Epidermal melanocyte (primary cell): ENCODE results near the gene P2RX7.

ENCODE experiments used
- DNase-seq: peaks from one replicate; pipeline ENCODE4 v3.0.0; 2011; ENCODE audit warnings: low spot score; ENCODE audit not compliant: insufficient read length

The P2RX7 gene

DNA sequence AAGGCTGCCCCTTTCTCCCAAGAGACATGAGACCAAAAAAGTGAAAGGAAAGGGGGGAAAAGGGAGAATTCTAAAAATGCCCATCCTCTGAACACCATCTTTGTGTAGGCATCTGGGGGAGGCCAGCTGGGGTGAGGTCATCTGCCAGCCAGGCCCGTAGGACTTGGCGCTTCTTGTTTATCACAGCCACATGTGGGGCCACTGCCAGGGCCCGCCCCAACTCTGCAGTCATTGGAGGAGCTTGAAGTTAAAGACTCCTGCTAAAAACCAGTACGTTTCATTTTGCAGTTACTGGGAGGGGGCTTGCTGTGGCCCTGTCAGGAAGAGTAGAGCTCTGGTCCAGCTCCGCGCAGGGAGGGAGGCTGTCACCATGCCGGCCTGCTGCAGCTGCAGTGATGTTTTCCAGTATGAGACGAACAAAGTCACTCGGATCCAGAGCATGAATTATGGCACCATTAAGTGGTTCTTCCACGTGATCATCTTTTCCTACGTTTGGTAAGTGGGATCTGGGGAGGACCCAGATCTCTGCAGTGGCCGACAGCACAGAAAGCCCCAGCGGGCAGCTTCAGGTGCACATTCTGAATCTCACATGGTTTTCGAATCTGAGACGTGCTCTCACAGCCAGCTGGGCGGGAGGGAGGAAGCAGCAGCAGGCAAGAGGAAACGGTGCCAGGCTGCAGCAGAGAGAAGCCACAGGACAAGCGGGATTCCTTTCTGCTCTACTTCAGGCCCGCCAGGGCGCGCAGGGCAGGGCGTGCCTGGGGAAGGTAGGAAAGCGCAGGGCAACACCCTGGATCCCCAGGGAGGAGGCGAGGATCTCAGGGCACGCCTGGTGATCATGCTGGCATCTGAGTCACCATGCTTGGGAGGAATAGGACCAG is at the start of gene P2RX7:
Gene P2RX7 (plus strand): TSS at position 276 of the 881 bp plus-strand sequence. CDS start 95 bp downstream, at position 371.
- DNase-seq = peak; percentile 72

DNA sequence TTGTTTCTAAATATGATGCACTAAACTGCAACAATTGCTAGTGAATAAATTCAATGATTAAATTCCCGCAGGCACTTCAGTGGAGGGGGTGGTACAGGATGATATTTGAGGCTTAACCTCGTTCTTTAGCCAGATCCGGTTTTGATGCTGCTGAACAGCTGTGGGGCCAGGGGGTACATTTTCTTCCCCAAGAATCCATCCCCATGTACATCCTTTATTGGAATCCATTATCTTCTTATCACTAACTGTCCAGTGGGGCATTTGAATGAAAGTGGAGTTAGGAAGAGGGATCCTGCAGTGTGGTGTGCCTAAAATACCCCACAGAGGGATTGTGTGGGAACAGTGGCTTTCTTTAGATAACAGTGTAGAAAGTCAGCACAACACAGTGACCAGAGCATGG is 48.4 kb upstream of the P2RX7 start:
- DNase-seq = no peak

DNA sequence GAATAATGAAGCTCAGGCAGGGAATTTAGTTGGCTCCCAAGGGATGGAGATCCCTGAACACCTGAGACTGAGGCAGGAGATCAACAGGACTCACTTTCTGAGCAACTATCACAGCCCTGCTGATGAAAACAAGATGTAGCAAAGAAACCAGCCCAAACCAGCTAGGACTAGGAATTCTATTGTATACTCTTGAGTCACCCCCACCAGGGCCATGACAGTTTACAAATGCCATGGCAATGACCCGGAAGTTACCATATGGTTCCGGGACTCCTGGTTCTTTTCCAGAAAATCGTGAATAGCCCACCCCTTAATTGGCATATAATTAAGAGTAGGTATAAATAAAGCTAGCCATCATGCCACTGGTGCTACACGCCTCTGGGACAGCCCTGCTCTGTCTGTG is 47.6 kb upstream of the P2RX7 start:
- no peak for DNase-seq

- DNase-seq = no peak
These were observed 46.9 kb upstream of the P2RX7 start for GRCh38 chr12:121085506-121086353.

GRCh38 chr12:121086781-121087295 is 45.8 kb upstream of the P2RX7 start:
- DNase-seq = no peak

DNA sequence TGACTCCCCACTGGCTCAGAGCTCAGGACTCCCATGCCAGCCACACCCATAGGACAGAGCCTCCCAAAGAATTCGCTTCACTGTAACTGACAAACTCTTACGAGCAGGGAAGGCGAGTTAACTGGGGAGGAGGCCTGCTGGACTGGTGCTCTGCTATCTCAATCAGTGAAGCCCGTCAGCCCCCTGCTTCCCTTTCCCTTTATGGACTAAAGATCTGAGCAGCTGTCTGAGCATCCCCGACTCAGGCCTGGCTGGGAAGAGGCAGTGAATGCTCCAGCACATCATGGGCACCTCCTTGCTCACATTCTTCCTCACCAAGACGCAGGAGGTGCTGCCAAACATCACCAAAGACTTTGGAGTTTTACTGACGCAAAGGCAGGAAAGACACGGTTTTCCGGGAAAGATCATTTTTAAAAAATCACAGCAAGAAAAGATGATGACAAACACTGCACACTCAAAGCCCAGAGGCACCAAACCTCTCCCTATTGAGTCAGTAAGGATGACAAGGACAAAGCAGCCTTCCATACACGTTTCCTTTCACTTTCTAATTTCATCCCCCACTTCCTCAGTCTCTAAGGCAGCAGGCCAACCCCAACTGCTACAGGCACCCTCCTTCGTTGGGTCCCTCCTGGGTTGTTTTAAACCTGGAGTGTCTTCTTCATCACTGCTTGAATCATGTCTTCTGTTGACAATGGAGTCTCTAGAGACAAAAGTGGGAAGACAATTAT is 45.0 kb upstream of the P2RX7 start:
- DNase-seq = no peak

- DNase-seq = no peak
These were observed 44.5 kb upstream of the P2RX7 start for GRCh38 chr12:121088195-121088585.

DNA sequence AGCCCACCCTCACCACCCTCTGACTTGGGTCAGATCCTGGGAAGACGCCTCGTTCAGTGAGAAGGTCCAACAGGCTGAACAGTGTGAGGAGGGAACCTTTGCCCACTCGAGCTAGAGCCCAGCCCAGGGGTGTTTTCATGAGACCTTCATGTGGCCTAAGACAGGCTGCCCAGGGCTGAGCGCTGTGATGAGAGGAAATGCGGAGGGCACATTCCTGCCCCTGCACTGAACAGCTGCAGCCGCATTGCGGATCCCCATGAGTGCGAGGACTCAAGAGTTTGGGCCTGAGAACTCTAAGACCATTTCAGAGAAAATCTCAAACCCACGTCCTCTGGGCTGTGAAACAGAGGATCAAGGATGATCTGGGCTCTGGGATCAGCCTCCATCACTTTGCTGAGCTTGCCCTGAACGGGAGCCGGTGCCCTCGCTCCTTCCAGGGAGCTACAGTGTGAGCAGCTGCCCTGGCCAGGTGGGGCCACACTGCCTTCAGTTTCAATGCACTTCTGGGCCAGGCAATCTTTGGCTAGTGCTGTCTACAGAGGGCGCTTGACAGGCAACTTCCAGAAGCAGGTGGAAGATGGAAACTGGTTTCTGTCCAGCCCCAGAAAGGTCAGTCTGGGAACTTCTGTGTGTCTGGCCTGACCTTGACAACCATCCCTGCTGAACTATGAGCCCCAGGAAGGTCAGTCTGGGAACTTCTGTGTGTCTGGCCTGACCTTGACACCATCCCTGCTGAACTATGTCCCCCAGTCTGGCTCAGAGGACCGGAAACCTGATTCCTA is 43.5 kb upstream of the P2RX7 start:
- DNase-seq = no peak

DNA sequence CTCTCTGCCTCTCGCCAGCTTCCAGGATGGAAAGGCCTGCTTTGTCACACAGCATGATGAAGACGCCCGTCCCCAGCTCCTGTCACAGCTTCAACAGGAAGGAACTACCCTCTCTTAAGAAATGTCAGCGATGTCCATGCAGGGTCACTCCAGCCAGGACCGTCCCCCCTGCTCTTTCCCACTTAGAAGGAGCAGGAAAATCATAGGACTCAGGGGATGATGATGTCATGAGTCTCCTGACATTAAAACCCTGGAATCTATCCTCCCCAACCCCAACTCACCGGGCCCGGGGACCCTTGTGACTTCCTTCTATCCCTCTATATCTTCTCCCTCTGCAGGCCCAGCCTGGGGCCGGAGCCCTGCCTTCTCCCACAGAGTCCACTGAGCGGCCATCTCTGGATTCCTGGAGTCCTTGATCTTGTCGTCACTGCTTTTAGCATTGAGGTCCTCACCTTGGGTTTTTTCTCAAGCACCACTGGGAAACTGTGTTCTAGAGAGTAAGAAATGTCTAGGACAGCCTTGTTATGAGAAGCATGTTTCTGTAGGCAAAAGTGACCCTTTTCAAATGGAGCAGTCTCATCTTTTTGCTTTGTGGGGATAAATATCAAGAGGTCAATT is 42.8 kb upstream of the P2RX7 start:
- no peak for DNase-seq

GRCh38 chr12:121090586-121091514 is 41.8 kb upstream of the P2RX7 start:
- no peak for DNase-seq

DNA sequence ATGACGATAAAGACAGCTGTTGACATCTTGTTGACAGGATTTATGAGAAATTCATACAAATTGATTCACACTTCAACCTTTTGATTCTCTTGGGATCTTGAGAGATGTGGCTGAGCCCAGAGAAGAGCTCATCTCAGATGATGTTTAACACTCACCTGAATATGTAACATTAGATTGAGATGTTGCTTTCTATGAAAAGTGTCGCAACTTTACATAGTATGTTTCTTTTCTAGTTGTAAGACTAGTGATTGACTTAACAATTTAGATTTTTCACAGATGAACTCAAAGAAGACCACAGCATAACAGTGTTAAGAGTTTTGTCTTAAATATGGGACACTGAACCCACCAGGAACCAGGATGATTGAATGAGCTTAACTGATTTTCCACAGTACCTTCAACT is 40.6 kb upstream of the P2RX7 start:
- DNase-seq = no peak

GRCh38 chr12:121093487-121093891 is 39.2 kb upstream of the P2RX7 start:
- DNase-seq = no peak

- DNase-seq = peak; percentile 88
These were observed 37.0 kb upstream of the P2RX7 start for GRCh38 chr12:121095544-121096198.

DNA sequence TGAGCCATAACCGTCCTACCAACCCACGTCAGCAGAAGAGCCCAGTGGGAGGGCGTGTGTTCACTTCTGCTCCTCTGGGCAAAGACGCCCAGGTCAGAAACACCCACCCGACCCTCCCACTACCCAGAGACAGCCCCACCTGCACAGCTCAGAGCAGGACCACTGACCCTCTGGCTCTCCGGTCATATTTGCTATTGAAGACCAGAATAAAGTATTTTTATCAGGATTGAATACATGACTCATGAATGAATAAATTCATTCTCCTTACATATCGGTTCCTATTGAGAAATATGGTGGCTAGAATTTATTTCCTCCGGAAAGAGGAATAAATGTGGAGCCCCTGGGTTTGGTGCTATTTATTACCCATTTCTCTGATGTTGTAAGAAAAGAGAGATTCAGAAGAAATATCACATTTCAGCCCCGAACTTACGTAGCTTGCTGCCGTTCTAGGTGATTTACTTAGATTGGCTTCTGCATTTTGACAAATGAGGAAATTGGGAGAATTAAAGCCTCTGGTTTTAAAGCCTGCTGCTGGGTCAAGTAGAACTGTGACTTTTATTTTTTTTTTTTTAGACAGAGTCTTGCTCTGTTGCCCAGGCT is 36.4 kb upstream of the P2RX7 start:
- no peak for DNase-seq

DNA sequence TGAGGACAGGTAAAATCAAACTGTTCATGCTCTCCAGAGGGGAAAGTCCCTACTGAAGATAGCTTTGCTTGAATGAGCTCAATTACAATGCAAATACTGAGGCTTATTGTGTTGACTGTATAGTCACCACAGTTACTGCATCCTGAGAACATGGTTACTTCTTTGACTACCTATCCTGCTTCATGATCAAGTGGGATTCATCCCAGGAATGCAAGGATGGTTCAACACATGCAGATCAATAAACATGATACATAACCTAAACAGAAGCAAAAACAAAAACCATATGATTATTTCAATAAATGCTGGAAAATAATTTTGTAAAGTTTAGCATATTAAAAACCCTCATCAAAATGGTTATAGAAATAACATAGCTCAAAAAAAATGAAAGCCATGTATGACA is 32.9 kb upstream of the P2RX7 start:
- DNase-seq = no peak

- DNase-seq = no peak
These were observed 30.4 kb upstream of the P2RX7 start for GRCh38 chr12:121102307-121102706.

GRCh38 chr12:121107681-121108080 is 25.0 kb upstream of the P2RX7 start:
- DNase-seq = no peak

GRCh38 chr12:121108492-121108891 is 24.2 kb upstream of the P2RX7 start:
- no peak for DNase-seq
